Right cardiac atrium (tissue), 5 donors: Measurements from ENCODE around the gene NR3C1. TPM values are rescaled to one million over a fixed set of nuclear protein-coding genes. Genes with fewer than 3 reads are reported as not detected.

ENCODE experiments used
- ATAC-seq, 2 donors: fragments of 200-7000 bp; cut with Tn5 transposase; one replicate each; pipeline versions ENCODE4 v1.8.0 to v1.9.1; 2020; ENCODE audit warnings: moderate library complexity in 2 of 2, mild to moderate bottlenecking in 1 of 2
- DNase-seq, 3 donors: peaks; one replicate each; pipeline ENCODE4 v3.0.0-alpha.2; 2020
- H3K27ac ChIP-seq: one replicate; pipeline ENCODE4 v1.5.1; 2013; ENCODE audit warnings: mild to moderate bottlenecking, low read length, control low read depth, moderate library complexity
- H3K27me3 ChIP-seq: one replicate; pipeline ENCODE4 v1.6.1; 2013; ENCODE audit not compliant: control insufficient read depth, insufficient read depth
- H3K4me1 ChIP-seq: one replicate; pipeline ENCODE4 v1.6.1; 2013; ENCODE audit warnings: low read length; ENCODE audit not compliant: control insufficient read depth, insufficient read depth
- H3K4me3 ChIP-seq: one replicate; pipeline ENCODE4 v1.5.1; 2013; ENCODE audit warnings: low read length, control low read depth
- H3K9me3 ChIP-seq: one replicate; pipeline ENCODE4 v1.6.1; 2013; ENCODE audit warnings: low read length; ENCODE audit not compliant: control insufficient read depth
- WGBS: extraction: QIAGEN DNeasy Blood & Tissue Kit; methylation state at CpG from one replicate; pipeline ENCODE4 v1.1.7; 2013; 5-methylcytosine and 5-hydroxymethylcytosine counted together
- intact Hi-C, 4 donors: fragments of 100-400 bp; cut with DNase I; formaldehyde crosslinking; loops; one replicate each; pipeline versions ENCODE4 v1.11.0 to v1.14.0; 2022 to 2023
- polyA plus RNA-seq: library from polyadenylated mRNA; stranded (reverse); fragments of 200-250 nt; gene quantifications from one replicate; pipeline ENCODE4 v1.2.3, GENCODE V29; 2013
- total RNA-seq, 4 donors: library from RNA; stranded (reverse); fragmentation: NEBNext Ultra II Directional; extraction: Animal tissue kit (Norgen Biotek cat#: 25700); gene quantifications; one replicate each; pipeline ENCODE4 v1.2.1, GENCODE V29; 2021
- donor health status: healthy with polysubstance abuse.
- donor health status: DM: no; HTN: yes; CAD: no.
- donor health status: DM: no; HTN: no; CAD: no.
- donor health status: DM: no; HTN: yes; CAD: no; lungs with severe emphysema.
- donor health status: DM: yes; HTN: yes; CAD: no.

NR3C1 gene
- total and polyA plus RNA-seq, 5 donors: 16.5 to 66.5 (median 49.9) TPM

DNA sequence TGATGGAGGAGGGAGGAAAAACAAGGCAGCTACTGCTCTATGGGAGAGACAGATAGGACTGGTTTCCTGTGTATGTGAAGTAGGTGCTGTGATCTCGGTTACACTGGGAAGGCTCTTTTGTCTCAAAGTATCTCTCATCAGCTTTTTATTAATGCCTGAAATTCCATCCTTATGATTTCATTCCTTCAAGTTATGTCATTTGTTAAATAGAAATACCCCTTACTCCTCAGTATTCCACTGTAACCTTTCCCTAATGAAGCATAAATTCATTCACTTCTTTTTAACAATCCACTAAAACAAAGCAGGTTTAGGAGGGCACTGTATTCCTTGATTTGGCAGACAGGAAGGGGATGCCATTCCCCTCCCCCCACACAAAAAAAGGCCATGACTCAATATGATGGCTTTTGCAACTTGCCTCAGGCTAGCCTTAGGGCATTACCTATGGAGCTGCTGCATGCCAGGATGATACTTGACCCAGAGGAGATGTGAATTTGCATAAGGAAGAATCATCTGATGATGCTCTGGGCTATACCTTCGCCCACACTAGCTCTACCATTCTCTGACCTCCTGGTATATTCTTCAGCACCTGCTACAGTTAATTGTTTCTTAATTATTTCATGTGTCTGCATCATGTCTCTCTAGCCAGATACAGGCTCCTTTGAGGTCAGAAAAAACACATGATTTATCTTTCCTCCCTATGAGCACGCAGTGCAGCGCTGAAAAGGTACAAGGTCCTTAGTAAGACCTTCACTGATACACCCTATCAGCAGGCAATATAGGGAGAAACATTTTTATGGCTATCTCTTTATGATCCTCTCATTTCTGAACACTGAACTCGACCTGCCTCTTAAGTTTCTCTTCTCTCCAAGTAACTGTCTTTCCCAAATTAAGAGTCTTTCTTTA, 26.3 kb downstream of the NR3C1 start:
- peaks cover 11% of the 10 kb centered on the region for H3K4me1 ChIP-seq
- H3K27ac ChIP-seq: peak overlapping the region; percentile 7
- no peaks in the 10 kb centered on the region for H3K27me3 ChIP-seq
- H3K4me3 ChIP-seq: no peak overlapping the region
- H3K9me3 ChIP-seq: no peaks in the 10 kb centered on the region
- DNase-seq: no peak
- intact Hi-C loops: no loop called here
- 77% methylated on average over 5 of the region's 5 CpGs for WGBS
- no peak for ATAC-seq

DNA sequence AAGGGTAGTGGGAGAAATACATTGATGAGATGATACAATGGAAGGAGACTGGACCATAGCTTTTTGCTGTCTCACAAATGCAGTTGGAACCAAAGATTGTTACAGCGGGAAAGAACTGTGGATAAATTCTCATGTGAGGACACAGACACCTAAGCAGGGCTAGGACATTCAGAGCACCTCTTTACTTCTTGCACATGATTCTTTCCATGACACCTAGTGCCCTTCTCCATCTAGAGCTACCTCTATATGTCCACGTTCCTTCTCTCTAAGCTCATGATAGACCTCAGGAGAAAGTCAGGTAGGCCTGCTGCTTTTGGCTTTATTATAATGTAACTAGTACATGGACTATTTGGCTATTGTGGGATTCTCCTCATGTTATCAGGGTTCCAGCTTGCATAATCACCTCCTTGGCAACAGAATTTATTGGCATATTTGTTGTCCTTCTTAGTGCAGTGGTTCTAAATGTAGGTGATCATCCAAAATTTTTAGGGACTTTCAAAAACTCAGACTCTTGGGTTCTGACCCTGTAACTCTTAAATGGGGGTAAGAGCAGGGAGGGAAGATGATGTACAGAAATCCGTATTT, 27.2 kb downstream of the NR3C1 start:
- no peak overlapping the region for H3K4me3 ChIP-seq
- no peak overlapping the region for H3K27ac ChIP-seq
- no peaks in the 10 kb centered on the region for H3K27me3 ChIP-seq
- H3K9me3 ChIP-seq: no peaks in the 10 kb centered on the region
- H3K4me1 ChIP-seq: peaks cover 12% of the 10 kb centered on the region
- DNase-seq (no peak), ATAC-seq (peak in 1 of 2 donors; percentile 43)
- intact Hi-C loops: no loop called here
- 91% methylated on average over 3 of the region's 3 CpGs for WGBS

DNA sequence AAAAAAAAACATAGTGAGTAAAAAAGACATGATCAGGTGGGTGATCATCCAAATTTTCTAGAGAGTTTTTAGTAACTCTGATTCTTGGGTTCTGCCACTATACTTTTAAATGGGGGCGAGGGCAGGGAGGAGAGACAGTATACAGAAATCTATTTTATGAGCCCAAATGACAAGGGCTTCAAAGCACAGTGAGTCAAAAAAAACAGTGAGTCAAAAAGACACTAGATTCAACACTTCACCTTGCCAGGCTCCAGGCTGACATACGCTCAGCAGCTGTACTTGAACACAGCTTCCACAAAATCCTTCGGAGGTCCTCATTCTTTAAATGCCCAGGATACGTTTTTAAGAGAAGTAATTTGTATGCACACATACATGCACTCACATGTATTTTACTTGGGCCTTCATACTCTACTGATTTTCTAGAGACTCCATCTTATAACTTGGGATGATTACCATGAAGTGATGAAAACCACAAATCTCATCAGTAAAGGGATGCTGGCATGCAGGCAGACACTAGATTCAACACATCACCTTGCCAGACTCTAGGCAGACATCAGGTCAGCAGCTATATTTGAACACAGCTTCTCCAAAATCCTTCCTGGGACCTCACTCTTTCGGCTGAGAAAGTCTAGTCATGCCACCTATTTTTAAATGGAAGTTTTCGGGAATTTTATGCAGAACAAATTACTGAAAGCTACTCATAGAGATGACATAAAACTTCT, 28.8 kb downstream of the NR3C1 start:
- Histone ChIP-seq H3K27me3 (no peaks in the 10 kb centered on the region), H3K4me1 (peaks cover 12% of the 10 kb centered on the region), H3K9me3 (no peaks in the 10 kb centered on the region), H3K27ac (no peak overlapping the region), H3K4me3 (no peak overlapping the region)
- intact Hi-C loops: no loop called here
- 69% methylated on average over 6 of the region's 6 CpGs for WGBS
- DNase-seq (no peak), ATAC-seq (no peak)

DNA sequence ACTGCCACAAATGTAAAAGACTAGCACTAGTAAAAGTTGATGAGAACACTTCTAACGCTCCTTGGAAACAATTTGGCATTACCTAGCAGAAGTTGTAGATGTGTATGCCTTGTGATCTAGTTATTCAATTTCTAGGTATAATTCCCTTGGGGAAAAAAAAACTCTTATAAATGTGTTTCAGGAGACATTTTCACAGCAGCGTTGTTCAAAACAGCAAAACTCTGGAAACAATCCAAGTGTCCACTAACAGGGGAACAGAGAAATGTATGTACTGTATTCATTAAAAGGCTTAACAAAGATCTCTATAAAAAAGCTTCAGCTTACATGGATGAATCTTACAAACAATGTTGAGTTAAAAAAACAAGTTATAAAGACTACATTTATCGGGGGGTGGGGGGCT, 30.4 kb downstream of the NR3C1 start:
- no peaks in the 10 kb centered on the region for H3K27me3 ChIP-seq
- intact Hi-C loops: no loop called here
- ATAC-seq (no peak), DNase-seq (no peak)
- no peak overlapping the region for H3K27ac ChIP-seq
- WGBS: 60% methylated on average over 3 of the region's 3 CpGs
- no peaks in the 10 kb centered on the region for H3K9me3 ChIP-seq
- peaks cover 12% of the 10 kb centered on the region for H3K4me1 ChIP-seq
- H3K4me3 ChIP-seq: no peak overlapping the region

DNA sequence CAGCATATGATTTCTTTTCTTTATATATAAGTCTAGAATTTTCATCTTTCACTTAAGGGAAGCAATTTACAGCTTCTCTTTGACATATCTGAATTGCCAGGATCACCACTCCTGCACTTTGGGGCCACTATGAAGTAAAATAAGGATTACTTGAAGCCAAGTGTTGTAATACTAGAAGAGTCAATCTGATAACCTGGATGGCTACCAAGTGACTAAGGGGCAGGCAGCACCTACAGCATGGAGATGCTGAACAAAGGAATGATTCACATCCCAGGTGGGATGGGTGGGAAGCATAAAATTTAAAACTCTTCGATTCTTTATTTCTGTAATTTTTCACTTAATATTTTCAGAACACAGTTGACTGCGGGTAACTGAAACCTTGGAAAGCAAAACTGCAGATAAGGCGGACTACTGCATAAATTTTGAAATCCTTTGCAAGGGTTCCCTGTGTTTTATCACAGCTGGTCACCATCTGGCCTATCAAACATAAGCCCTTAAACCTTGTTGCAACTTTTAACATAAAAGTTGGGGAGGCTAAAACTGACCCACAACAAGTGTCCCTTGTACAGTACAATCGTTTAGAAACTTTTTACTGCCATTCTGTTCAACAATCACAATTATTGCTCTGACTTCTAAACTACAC, 31.2 kb downstream of the NR3C1 start:
- ATAC-seq: peak in 1 of 2 donors; percentile 35
- H3K27me3 ChIP-seq: no peaks in the 10 kb centered on the region
- H3K4me3 ChIP-seq: no peak overlapping the region
- H3K4me1 ChIP-seq: peaks cover 11% of the 10 kb centered on the region
- H3K27ac ChIP-seq: no peak overlapping the region
- WGBS: 66% methylated on average over 4 of the region's 4 CpGs
- intact Hi-C loops: no loop called here
- DNase-seq: no peak
- H3K9me3 ChIP-seq: no peaks in the 10 kb centered on the region

DNA sequence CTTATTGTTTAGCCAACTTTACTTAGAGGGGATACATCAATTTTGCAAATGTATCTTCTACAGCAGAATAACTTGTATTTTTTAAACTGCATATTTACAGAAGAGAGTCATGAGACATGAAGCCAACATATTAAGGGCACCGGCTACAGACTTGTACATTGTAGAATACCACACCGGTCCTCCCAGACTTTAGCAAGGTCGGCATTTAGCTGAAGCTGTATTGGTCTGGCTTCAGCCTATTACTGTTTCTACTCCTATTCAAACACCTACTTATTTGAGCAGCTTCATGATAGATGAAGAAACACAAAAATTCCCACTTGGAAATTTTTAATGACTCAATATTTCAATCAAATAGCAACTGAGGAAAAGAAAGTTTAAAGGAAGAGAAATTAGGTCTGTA, 33.0 kb downstream of the NR3C1 start:
- H3K4me3 ChIP-seq: no peak overlapping the region
- ATAC-seq (no peak), DNase-seq (no peak)
- no peaks in the 10 kb centered on the region for H3K9me3 ChIP-seq
- peaks cover 5% of the 10 kb centered on the region for H3K4me1 ChIP-seq
- 93% methylated on average over 3 of the region's 3 CpGs for WGBS
- intact Hi-C loops: no loop called here
- no peaks in the 10 kb centered on the region for H3K27me3 ChIP-seq
- H3K27ac ChIP-seq: no peak overlapping the region

DNA sequence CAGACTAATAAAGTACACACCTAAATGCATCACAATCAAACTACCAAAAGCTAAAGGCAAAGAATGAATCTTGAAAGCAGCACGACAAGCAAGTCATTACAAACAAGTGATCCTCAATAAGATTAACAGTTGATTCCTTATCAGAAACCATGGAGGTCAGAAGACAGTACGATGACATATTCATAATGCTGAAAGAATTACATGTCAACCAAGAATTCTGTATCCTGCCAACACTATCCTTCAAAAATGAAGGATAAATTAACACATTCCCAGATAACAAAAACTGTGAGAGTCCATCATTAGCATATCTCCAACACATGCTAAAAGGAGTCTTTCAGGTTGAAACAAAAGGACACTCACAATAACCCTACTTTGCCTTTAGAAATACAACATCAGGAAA, 39.4 kb downstream of the NR3C1 start:
- Histone ChIP-seq H3K4me1 (peaks cover 1% of the 10 kb centered on the region), H3K4me3 (no peak overlapping the region), H3K27me3 (no peaks in the 10 kb centered on the region), H3K9me3 (no peaks in the 10 kb centered on the region), H3K27ac (no peak overlapping the region)
- ATAC-seq: no peak
- no peak for DNase-seq
- 74% methylated on average over 2 of the region's 2 CpGs for WGBS
- intact Hi-C loops: no loop called here

DNA sequence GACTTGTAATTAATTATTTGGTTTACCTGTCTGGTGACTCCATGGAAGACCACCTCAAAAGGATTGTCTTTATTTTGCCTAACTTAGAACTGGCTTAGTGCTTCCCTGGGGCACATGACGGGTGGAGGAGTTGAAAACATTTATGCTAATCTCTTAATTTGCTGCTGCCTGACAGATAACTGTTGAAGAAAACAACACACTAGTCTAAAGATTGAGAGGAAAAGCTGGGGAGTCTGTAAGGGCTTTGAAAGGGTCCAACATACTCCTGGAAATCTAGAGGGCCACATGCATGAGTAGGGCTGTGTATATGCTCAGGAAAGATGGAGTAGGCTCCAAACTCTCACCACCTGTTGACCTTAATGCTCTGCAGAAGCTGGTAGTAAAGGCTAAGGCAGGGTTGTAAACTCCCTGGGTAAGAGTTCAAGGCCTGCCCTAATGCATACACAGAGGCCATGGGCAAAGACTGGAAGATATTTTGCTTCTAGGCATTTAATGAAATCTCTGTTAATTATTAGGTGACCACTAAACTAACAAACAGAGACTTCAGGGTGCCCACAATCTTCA, 40.7 kb downstream of the NR3C1 start:
- intact Hi-C loops: no loop called here
- Histone ChIP-seq H3K9me3 (no peaks in the 10 kb centered on the region), H3K4me3 (no peak overlapping the region), H3K27ac (no peak overlapping the region), H3K4me1 (peaks cover 1% of the 10 kb centered on the region), H3K27me3 (no peaks in the 10 kb centered on the region)
- 92% methylated on average over 1 of the region's 1 CpG for WGBS
- ATAC-seq (no peak), DNase-seq (no peak)

DNA sequence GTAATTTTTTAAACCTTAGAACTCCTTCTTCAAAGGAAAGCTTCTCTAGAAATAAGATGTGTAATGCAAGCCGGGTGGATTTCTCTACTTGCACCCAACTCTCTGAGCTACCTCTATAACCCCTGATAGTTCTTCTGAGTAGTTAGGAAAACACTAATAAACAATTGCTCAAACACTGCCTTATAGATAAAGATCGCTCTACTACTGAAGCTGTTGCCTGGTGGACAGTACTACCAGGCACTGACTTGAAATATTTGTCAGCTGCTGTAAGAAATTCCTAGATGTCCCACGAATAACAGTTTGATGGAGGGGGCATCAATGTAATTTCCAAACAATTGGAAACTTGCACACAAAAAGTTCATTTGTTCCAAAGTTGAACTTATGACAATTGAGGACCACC, 42.0 kb downstream of the NR3C1 start:
- Histone ChIP-seq H3K27me3 (no peaks in the 10 kb centered on the region), H3K4me3 (no peak overlapping the region), H3K9me3 (no peaks in the 10 kb centered on the region), H3K4me1 (no peaks in the 10 kb centered on the region), H3K27ac (no peak overlapping the region)
- DNase-seq (no peak), ATAC-seq (no peak)
- WGBS: 56% methylated on average over 3 of the region's 3 CpGs
- intact Hi-C loops: no loop called here

DNA sequence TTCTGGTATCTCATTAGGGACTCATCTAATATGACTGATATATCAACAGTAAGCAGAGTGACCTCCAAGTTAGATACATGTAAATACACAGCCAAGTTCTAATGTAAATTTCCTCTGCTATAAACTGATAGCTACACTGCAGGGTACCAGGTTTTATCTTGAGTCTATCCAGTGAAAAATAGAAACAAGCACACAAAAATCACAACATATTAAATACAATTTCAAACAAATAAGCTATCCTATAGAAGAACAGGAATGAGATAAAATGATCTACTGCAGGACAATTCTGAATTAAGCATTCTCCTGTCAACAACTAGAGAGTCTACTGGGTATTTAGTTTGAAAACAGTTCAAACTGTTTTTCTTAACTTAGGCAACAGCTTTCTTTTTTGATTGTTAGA, 42.7 kb downstream of the NR3C1 start:
- intact Hi-C loops: no loop called here
- H3K4me1 ChIP-seq: peaks cover under 1% of the 10 kb centered on the region
- no peak overlapping the region for H3K27ac ChIP-seq

More for the DNA sequence above, 42.7 kb downstream of the NR3C1 start:
- ATAC-seq (no peak), DNase-seq (no peak)
- no peak overlapping the region for H3K4me3 ChIP-seq
- H3K9me3 ChIP-seq: no peaks in the 10 kb centered on the region
- H3K27me3 ChIP-seq: no peaks in the 10 kb centered on the region
